HG02571 (cell line): ENCODE results near the gene XPNPEP2.

Source experiments
- ATAC-seq: cut with Tn5 transposase; IDR thresholded peaks from one replicate; pipeline ENCODE4 v1.9.1; 2021; ENCODE audit warnings: mild to moderate bottlenecking, moderate library complexity; ENCODE audit not compliant: unreplicated experiment

XPNPEP2 gene

DNA sequence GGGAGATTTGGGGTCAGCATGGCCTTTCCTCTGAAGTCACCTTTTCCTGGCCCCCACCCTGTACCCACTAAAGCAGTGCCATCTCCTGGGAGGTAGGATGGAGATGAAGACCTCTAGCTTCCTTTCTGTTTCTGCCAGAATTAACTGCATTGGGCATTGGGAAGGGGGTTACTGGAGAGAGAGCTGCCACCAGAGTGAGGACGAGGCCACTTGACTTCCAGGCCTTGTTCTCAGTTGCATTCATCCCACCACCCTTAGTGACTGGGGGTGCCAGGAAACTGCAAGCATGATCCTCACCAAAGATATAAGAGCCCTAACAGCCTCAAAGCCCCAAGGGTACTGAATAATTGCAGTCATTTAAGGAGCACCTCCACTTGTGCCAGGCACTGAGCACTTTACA lies 56.8 kb downstream of the XPNPEP2 start:
- ATAC-seq = no peak

- no peak for ATAC-seq
Measured at GRCh38 chrX:129797251-129797906, 58.6 kb downstream of the XPNPEP2 start.

- ATAC-seq = no peak
Measured at GRCh38 chrX:129798456-129798855, 59.7 kb downstream of the XPNPEP2 start.

DNA sequence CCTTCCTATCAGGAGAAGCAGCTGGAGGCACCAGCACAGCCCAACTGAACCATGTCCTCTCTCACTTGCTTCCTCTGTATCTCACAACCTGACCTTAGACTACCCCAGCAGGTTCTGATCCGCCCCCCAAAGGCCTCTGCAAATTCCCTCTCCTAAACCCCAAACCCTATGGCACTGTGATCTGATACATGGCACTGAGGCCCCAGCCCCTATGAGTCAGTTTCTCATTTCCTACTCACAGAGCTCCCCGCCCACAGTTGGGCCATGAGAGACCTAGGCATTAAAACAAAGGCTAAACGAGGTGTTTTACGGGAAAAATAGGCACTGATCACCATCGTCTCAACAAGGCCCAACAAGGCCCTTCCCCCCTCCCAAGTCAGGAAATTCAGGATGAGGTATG lies 60.1 kb downstream of the XPNPEP2 start:
- no peak for ATAC-seq

DNA sequence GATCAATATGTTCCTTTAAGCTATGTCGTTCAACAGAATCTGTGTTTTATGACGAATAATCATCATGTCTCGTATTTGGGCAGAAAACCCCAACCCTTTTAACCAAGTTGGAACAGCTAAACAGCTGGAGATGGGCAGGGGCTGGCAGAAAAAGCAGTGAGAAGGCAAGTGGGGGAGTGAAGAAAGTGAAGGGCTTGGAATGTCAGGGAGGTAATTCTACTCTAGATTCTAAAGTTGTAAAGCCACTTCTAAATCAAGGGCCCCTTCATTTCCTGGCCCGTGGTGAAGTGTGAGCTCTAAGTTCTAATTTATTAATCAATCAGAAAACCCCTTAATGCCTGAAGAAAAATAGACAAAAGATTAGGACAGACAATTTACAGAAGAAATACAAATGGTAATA lies 61.4 kb downstream of the XPNPEP2 start:
- ATAC-seq = no peak

GRCh38 chrX:129802863-129803262 lies 64.1 kb downstream of the XPNPEP2 start:
- no peak for ATAC-seq

DNA sequence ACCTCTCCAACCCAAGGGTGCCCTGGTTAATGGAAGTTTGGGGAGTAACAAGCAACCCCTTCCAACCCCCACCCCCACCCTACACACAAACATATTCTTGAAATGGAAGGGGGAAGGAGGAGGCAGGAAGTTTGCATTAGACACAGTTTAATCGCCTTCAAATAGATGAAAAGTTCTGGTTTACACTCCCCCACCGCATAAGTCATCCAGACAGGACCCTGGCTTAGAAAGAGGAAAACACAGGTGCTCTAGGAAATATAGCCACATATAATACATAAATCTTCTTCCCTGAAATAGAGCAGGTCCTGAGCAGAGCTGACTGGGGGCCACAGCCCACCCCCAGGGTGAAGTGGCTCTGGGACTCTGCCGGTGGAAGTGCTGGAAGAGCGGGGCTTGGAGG lies 66.0 kb downstream of the XPNPEP2 start:
- ATAC-seq = no peak

GRCh38 chrX:129808158-129808828 lies 69.5 kb downstream of the XPNPEP2 start:
- ATAC-seq = no peak

GRCh38 chrX:129808829-129809796 lies 70.3 kb downstream of the XPNPEP2 start:
- no peak for ATAC-seq

DNA sequence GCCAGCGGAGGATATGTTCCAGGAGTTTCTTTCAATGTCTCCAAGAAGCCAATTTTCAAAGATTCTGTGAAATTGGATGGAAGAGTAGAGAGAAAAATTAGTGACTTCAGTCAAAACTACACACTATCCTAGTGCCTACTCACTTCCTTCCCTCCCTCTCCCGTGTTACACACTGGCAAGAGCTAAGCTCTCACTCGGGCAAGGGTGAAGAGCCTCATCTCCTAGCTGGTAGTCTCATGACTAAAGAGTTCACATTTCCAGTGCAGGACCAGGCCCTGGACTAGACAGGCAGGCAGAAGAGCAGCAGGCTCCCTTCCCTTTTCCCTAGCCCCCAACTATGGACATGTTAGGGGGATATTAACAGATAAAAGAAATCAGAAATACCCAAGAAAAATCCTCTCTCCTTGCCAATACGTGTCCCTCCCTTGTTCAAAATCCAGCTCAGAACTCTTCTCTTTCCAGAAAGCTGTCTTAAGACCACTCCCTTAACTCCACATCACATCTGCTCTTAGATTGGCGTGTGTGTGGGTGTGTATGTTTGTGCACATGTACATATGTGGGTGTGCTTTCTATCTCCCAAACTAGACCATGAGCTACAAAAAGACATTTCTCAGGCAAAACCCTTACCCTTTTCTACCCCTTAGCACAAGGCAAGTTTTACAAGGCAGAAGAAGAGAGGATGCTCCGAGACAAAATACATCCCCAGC lies 75.0 kb downstream of the XPNPEP2 start:
- ATAC-seq = no peak

GRCh38 chrX:129818123-129818522 lies 79.3 kb downstream of the XPNPEP2 start:
- no peak for ATAC-seq
